H9 (cell line): ENCODE results near the gene GSE1. TPM values are rescaled to one million over a fixed set of nuclear protein-coding genes. Genes with fewer than 3 reads are reported as not detected.

ENCODE experiments used
- DNase-seq: peaks from one replicate; pipeline ENCODE4 v3.0.0-alpha.2; 2017
- H2AFZ ChIP-seq: one replicate; pipeline ENCODE4 v1.6.1; 2013; ENCODE audit warnings: mild to moderate bottlenecking, low read length, control low read depth, moderate library complexity
- H2AK5ac ChIP-seq: 2 replicates; pipeline ENCODE4 v1.6.1; 2013; ENCODE audit warnings: low read length, control low read depth, mixed read lengths; ENCODE audit not compliant: insufficient read length
- H2BK120ac ChIP-seq: one replicate; pipeline ENCODE4 v1.6.1; 2013; ENCODE audit warnings: low read depth, mild to moderate bottlenecking, low read length, control low read depth, inconsistent platforms; ENCODE audit not compliant: poor library complexity, severe bottlenecking
- H2BK12ac ChIP-seq: 2 replicates; pipeline ENCODE4 v1.6.1; 2013; ENCODE audit warnings: low read length, control low read depth, mixed read lengths, low read depth; ENCODE audit not compliant: insufficient read length
- H2BK15ac ChIP-seq: 2 replicates; pipeline ENCODE4 v1.6.1; 2013; ENCODE audit warnings: low read depth, low read length, control low read depth
- H2BK20ac ChIP-seq: one replicate; pipeline ENCODE4 v1.6.1; 2013; ENCODE audit warnings: low read depth, mild to moderate bottlenecking, low read length, control low read depth, inconsistent platforms; ENCODE audit not compliant: poor library complexity, severe bottlenecking
- H2BK5ac ChIP-seq: 2 replicates; pipeline ENCODE4 v1.6.1; 2013; ENCODE audit warnings: low read length, control low read depth, mixed read lengths; ENCODE audit not compliant: insufficient read length
- H3K14ac ChIP-seq: 2 replicates; pipeline ENCODE4 v1.6.1; 2013; ENCODE audit warnings: low read length, control low read depth; ENCODE audit not compliant: insufficient read depth
- H3K18ac ChIP-seq: 2 replicates; pipeline ENCODE4 v1.6.1; 2013; ENCODE audit warnings: low read depth, mild to moderate bottlenecking, mixed read lengths, low read length, control low read depth; ENCODE audit not compliant: insufficient read length
- H3K23ac ChIP-seq: 2 replicates; pipeline ENCODE4 v1.6.1; 2013; ENCODE audit warnings: low read length, control low read depth, mixed read lengths, low read depth; ENCODE audit not compliant: insufficient read length
- H3K23me2 ChIP-seq: 2 replicates; pipeline ENCODE4 v1.6.1; 2013; ENCODE audit warnings: low read depth, mild to moderate bottlenecking, mixed read lengths, low read length, control low read depth; ENCODE audit not compliant: insufficient read length, poor library complexity, severe bottlenecking
- H3K27ac ChIP-seq: 2 replicates; pipeline ENCODE4 v1.5.1; 2013; ENCODE audit warnings: low read length, control low read depth, mixed read lengths, low read depth; ENCODE audit not compliant: insufficient read length
- H3K27me3 ChIP-seq: 2 replicates; pipeline ENCODE4 v1.6.1; 2013; ENCODE audit warnings: low read length, control low read depth, inconsistent platforms; ENCODE audit not compliant: insufficient read depth
- H3K4ac ChIP-seq: 2 replicates; pipeline ENCODE4 v1.6.1; 2013; ENCODE audit warnings: low read depth, mild to moderate bottlenecking, control low read depth, inconsistent platforms, low read length, moderate library complexity
- H3K4me1 ChIP-seq: 2 replicates; pipeline ENCODE4 v1.6.1; 2013; ENCODE audit warnings: low read length, control low read depth, inconsistent platforms; ENCODE audit not compliant: insufficient read depth
- H3K4me2 ChIP-seq: 2 replicates; pipeline ENCODE4 v1.6.1; 2013; ENCODE audit warnings: low read length, control low read depth, mixed read lengths; ENCODE audit not compliant: insufficient read length, insufficient read depth
- H3K56ac ChIP-seq: 2 replicates; pipeline ENCODE4 v1.6.1; 2013; ENCODE audit warnings: low read depth, mild to moderate bottlenecking, mixed read lengths, low read length, control low read depth; ENCODE audit not compliant: insufficient read length
- H3K79me1 ChIP-seq: 2 replicates; pipeline ENCODE4 v1.6.1; 2013; ENCODE audit warnings: low read depth, mild to moderate bottlenecking, moderate library complexity, low read length, control low read depth, inconsistent platforms; ENCODE audit not compliant: insufficient read depth, poor library complexity, severe bottlenecking
- H3K79me2 ChIP-seq: 2 replicates; pipeline ENCODE4 v1.6.1; 2013; ENCODE audit warnings: low read length, control low read depth, inconsistent platforms; ENCODE audit not compliant: insufficient read depth
- H3K9ac ChIP-seq: 2 replicates; pipeline ENCODE4 v1.6.1; 2013; ENCODE audit warnings: low read length, control low read depth, mixed read lengths; ENCODE audit not compliant: insufficient read length; ENCODE audit errors: extremely low read depth
- H3K9me3 ChIP-seq: one replicate; pipeline ENCODE4 v1.6.1; 2013; ENCODE audit warnings: low read depth, low read length, inconsistent platforms; ENCODE audit not compliant: control insufficient read depth
- H3T11ph ChIP-seq: one replicate; pipeline ENCODE4 v1.6.1; 2013; ENCODE audit warnings: mild to moderate bottlenecking, low read length, control low read depth, inconsistent platforms
- H4K20me1 ChIP-seq: one replicate; pipeline ENCODE4 v1.6.1; 2013; ENCODE audit not compliant: control insufficient read depth, insufficient read length, insufficient read depth
- H4K5ac ChIP-seq: 2 replicates; pipeline ENCODE4 v1.6.1; 2013; ENCODE audit warnings: low read depth, mild to moderate bottlenecking, mixed read lengths, low read length, control low read depth; ENCODE audit not compliant: insufficient read length
- H4K8ac ChIP-seq: replicated peaks from 2 replicates; pipeline ENCODE4 v1.6.1; 2013; ENCODE audit warnings: low read length, control low read depth, mixed read lengths, low read depth; ENCODE audit not compliant: insufficient read length
- H4K91ac ChIP-seq: 2 replicates; pipeline ENCODE4 v1.6.1; 2013; ENCODE audit warnings: low read depth, mild to moderate bottlenecking, moderate library complexity, mixed read lengths, low read length, control low read depth; ENCODE audit not compliant: insufficient read length
- H3K27ac Mint-ChIP-seq, 3 experiments: 2 replicates in 2 of 3; 3 replicates in 1 of 3; pipeline ENCODE4 v1.8.0; 2020 to 2021; ENCODE audit warnings: mixed read lengths in 3 of 3, mild to moderate bottlenecking in 1 of 3, moderate library complexity in 1 of 3
- H3K27me3 Mint-ChIP-seq: 2 replicates; pipeline ENCODE4 v1.8.0; 2021; ENCODE audit warnings: low read depth, mild to moderate bottlenecking, moderate library complexity, mixed read lengths
- H3K36me3 Mint-ChIP-seq, 3 experiments: 2 replicates in 2 of 3; 3 replicates in 1 of 3; pipeline ENCODE4 v1.8.0; 2020 to 2021; ENCODE audit warnings: low read depth in 3 of 3, mixed read lengths in 3 of 3; ENCODE audit not compliant: insufficient read depth in 1 of 3
- H3K4me1 Mint-ChIP-seq, 2 experiments: 2 replicates each; pipeline ENCODE4 v1.8.0; 2020; ENCODE audit warnings: mixed read lengths in 2 of 2
- H3K4me3 Mint-ChIP-seq, 2 experiments: 2 replicates in 1 of 2; 3 replicates in 1 of 2; pipeline ENCODE4 v1.8.0; 2020 to 2021; ENCODE audit warnings: mild to moderate bottlenecking in 2 of 2, mixed read lengths in 2 of 2, moderate library complexity in 1 of 2
- H3K9me3 Mint-ChIP-seq, 2 experiments: 2 replicates in 1 of 2; 3 replicates in 1 of 2; pipeline ENCODE4 v1.8.0; 2020; ENCODE audit warnings: mild to moderate bottlenecking in 2 of 2, mixed read lengths in 2 of 2, moderate library complexity in 1 of 2
- WGBS: extraction: QIAGEN DNeasy Blood & Tissue Kit; methylation state at CpG from one replicate; pipeline ENCODE4 v1.1.7; 2013; ENCODE audit warnings: missing lambda C conversion rate, low lambda C conversion rate, mixed read lengths; ENCODE audit not compliant: insufficient read length; ENCODE audit errors: extremely low coverage; 5-methylcytosine and 5-hydroxymethylcytosine counted together
- total RNA-seq: library from RNA; stranded (reverse); gene quantifications from 2 replicates; pipeline ENCODE4 v1.2.1, GENCODE V29; 2021
- TF ChIP-seq, protein P1 (sequence below): fragments of 200-600 bp; sonication (generic); conservative IDR thresholded peaks from 3 replicates; pipeline ENCODE4 v1.8.0; 2021; ENCODE audit warnings: antibody characterized with exemption, mild to moderate bottlenecking

GSE1 gene
- total RNA-seq, 1 experiment from 2014 or later, result 125 TPM

DNA sequence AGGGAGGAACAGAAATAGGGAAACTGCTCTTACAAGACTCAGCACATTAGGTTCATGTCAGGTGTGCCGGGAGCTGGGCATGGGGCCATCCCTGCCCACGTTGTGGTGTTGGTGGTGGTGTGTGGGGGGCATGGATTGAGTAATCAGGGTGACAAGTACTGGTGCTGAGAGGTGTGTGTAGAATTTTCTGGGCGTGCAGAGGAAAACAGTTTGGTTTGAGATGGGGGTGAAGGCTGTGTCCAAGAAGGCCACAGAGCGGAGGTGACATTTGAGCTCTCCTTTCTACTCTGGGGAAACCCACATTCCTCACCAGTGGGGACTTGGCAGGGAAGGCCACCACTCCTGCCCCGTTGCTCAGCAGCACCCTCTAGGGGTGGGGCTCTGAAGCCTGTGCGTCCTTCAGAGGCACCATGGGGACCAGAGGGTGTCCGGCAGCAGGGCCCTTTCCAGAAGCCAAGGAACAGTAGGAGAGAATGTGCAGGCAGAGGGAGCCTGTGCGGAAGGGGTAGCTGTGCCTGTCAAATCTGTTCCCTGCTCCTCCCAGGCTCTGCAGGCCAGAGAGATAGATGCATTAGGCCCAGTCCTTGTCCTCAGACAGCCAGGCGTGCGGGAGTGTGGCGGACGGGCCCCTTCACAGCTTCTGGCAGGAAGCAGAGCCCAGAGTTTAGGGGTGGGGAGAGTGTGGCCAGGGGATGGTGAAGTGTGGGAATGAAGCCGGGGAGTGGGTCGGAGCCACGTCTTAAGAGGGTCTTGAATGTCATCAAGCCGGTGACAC, 48.7 kb upstream of the GSE1 start:
- Histone ChIP-seq H2AFZ (no peak overlapping the region), H2BK20ac (no peak overlapping the region), H2BK5ac (no peak overlapping the region), H4K5ac (no peak overlapping the region), H3K14ac (no peak overlapping the region), H3K27me3 (no peaks in the 10 kb centered on the region), H3K4ac (no peak overlapping the region), H2AK5ac (no peak overlapping the region), H3K27ac (no peak overlapping the region), H2BK120ac (no peak overlapping the region), H3T11ph (no peak overlapping the region), H3K4me2 (no peak overlapping the region), H3K9me3 (no peaks in the 10 kb centered on the region), H3K79me1 (no peaks in the 10 kb centered on the region), H3K18ac (peak overlapping the region; percentile 19), H3K23me2 (no peaks in the 10 kb centered on the region), H3K4me1 (peaks cover 8% of the 10 kb centered on the region; the same call in 1 of the 2 replicates), H3K23ac (no peak overlapping the region), H3K9ac (no peak overlapping the region), H2BK15ac (0 out of 2 replicates have a peak overlapping the region, but pooled peaks have one; percentile 24), H4K8ac (no peak overlapping the region), H3K56ac (no peak overlapping the region), H4K91ac (no peak overlapping the region), H3K79me2 (peaks cover 13% of the 10 kb centered on the region; the same call in 1 of the 2 replicates), H4K20me1 (no peaks in the 10 kb centered on the region), H2BK12ac (no peak overlapping the region)
- no CpG with 5 or more reads among the region's 16 CpGs for WGBS
- peaks cover 58 to 67% of the 10 kb centered on the region in 2 experiments for H3K4me1 Mint-ChIP-seq
- peaks cover 2 to 14% (median 5%) of the 10 kb centered on the region in 3 experiments; a peak in 6 of 7 replicates for H3K36me3 Mint-ChIP-seq
- no peak for DNase-seq
- TF ChIP-seq, protein P1, sequence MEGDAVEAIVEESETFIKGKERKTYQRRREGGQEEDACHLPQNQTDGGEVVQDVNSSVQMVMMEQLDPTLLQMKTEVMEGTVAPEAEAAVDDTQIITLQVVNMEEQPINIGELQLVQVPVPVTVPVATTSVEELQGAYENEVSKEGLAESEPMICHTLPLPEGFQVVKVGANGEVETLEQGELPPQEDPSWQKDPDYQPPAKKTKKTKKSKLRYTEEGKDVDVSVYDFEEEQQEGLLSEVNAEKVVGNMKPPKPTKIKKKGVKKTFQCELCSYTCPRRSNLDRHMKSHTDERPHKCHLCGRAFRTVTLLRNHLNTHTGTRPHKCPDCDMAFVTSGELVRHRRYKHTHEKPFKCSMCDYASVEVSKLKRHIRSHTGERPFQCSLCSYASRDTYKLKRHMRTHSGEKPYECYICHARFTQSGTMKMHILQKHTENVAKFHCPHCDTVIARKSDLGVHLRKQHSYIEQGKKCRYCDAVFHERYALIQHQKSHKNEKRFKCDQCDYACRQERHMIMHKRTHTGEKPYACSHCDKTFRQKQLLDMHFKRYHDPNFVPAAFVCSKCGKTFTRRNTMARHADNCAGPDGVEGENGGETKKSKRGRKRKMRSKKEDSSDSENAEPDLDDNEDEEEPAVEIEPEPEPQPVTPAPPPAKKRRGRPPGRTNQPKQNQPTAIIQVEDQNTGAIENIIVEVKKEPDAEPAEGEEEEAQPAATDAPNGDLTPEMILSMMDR, result peak; percentile 70
- H3K27me3 Mint-ChIP-seq, result peaks cover 4% of the 10 kb centered on the region; the same call in 1 of the 2 replicates
- H3K4me3 Mint-ChIP-seq, result no peak overlapping the region; a peak in 1 of 5 replicates
- peaks cover 4 to 5% of the 10 kb centered on the region in 2 experiments; a peak in 4 of 5 replicates for H3K9me3 Mint-ChIP-seq
- peak overlapping the region in 1 of 3 experiments; percentile 81; a peak in 2 of 7 replicates for H3K27ac Mint-ChIP-seq
